ENCODE data around the gene RPA1.

DNA sequence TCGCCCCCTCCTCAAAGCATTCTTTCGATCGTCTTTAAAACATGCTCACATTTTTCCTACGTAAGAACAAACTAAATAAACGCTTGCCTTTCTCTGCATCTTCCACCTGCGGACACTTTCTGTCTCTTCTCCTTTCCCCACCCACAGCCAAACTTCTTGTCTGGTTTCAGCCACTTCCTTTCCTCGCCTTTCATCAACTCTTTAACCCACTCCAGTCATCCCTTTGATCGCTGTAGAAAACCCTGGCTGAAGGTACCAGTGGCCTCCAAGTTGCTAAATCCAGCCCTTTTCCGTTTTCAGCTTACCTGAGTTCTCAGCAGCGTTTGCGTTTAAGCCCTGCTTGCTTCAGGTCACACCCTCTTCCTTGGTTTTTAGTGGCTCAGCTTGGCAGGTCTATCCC is 483 bp downstream of the RPA1 start:
- TF ChIP-seq CTCF (IDR thresholded peaks at IDR 0.05) (no peak), POLR2A (IDR thresholded peaks at IDR 0.05) (no peak), POLR2AphosphoS5 (IDR thresholded peaks at IDR 0.05; ENCODE audit: insufficient read depth in 1 of 2, low read depth in 1 of 2) (no peak)
